NCI-H2107 (cell line): ENCODE measurements around the gene OTOF.

Experiments used
- DNase-seq: peaks from one replicate; lab custom pipeline; 2025; lab: John Stamatoyannopoulos, UW

OTOF gene

GRCh38 chr2:26449278-26450030 lies 28.5 kb downstream of the OTOF start:
- no peak for DNase-seq

GRCh38 chr2:26448651-26449050 lies 29.3 kb downstream of the OTOF start:
- no peak for DNase-seq

GRCh38 chr2:26444236-26444635 lies 33.7 kb downstream of the OTOF start:
- no peak for DNase-seq

GRCh38 chr2:26442707-26443106 lies 35.2 kb downstream of the OTOF start:
- no peak for DNase-seq

GRCh38 chr2:26442301-26442700 lies 35.6 kb downstream of the OTOF start:
- DNase-seq: no peak

- DNase-seq: no peak
Measured at GRCh38 chr2:26438926-26439325, 39.0 kb downstream of the OTOF start.

- DNase-seq: no peak
Measured at GRCh38 chr2:26438526-26438925, 39.4 kb downstream of the OTOF start.

GRCh38 chr2:26435106-26435505 lies 42.8 kb downstream of the OTOF start:
- DNase-seq: no peak

- no peak for DNase-seq
Measured at GRCh38 chr2:26432859-26433258, 45.1 kb downstream of the OTOF start.

- DNase-seq: no peak
Measured at GRCh38 chr2:26432363-26432762, 45.6 kb downstream of the OTOF start.

- DNase-seq: no peak
Measured at GRCh38 chr2:26430826-26431225, 47.1 kb downstream of the OTOF start.

- peak; percentile 68 for DNase-seq
Measured at GRCh38 chr2:26429779-26430578, 47.9 kb downstream of the OTOF start.

GRCh38 chr2:26428846-26429245 lies 49.1 kb downstream of the OTOF start:
- DNase-seq: no peak

GRCh38 chr2:26424221-26424620 lies 53.7 kb downstream of the OTOF start:
- DNase-seq: no peak

- no peak for DNase-seq
Measured at GRCh38 chr2:26423750-26424149, 54.2 kb downstream of the OTOF start.

GRCh38 chr2:26422947-26423629 lies 54.8 kb downstream of the OTOF start:
- no peak for DNase-seq

GRCh38 chr2:26421961-26422360 lies 56.0 kb downstream of the OTOF start:
- no peak for DNase-seq

- DNase-seq: no peak
Measured at GRCh38 chr2:26414311-26414710, 63.6 kb downstream of the OTOF start.

- DNase-seq: no peak
Measured at GRCh38 chr2:26412091-26412673, 65.7 kb downstream of the OTOF start.

- DNase-seq: no peak
Measured at GRCh38 chr2:26411419-26411818, 66.5 kb downstream of the OTOF start.

- no peak for DNase-seq
Measured at GRCh38 chr2:26410764-26411243, 67.1 kb downstream of the OTOF start.

GRCh38 chr2:26409785-26410184 lies 68.1 kb downstream of the OTOF start:
- no peak for DNase-seq
